ENCODE data around the gene GMPS. TPM values are rescaled to one million over a fixed set of nuclear protein-coding genes. Genes with fewer than 3 reads are reported as not detected.

Gene GMPS
- total and polyA plus RNA-seq, 10 of the 15 experiments (the other 5 are each of a cell fraction or from before 2014, with no cell fraction given) = 33.2 to 143 (median 79.0) TPM

DNA sequence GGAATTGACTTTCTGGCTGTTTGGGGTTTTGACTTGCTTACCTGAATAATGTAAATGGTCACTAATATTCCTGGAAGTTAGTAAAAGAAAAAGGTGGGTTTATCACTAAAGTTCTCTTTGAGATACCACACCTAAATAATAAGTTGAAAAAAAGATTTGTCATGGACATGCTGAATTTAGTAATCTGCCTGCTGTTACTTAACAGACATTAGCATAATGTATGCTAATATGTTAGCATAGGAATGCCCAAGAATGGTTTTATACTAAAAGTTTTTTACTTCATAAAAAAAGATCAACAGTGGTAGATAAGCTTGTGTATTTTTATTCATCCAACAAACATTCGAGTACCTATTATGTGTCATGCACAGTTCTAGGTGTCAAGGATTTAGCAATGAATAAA is 36.5 kb downstream of the GMPS start:
- ATAC-seq (no peak), DNase-seq (ENCODE audit: low read depth, low spot score) (no peak), FAIRE-seq (no peak)
- H3K4me1 ChIP-seq (ENCODE audit: control insufficient read depth, insufficient read depth, low read length) = no peaks in the 10 kb centered on the region
- ChIA-PET SMC1A (ENCODE audit: uncharacterized antibody, unreplicated experiment) (no interaction called here), RAD21 (ENCODE audit: unreplicated experiment) (no interaction called here), POLR2A (interaction anchor here (0.7 to 1.3 kb wide), 2 partner anchors 15 to 100 kb away, joined by 3 read pairs; no protein-coding TSS in a partner anchor), CTCF (interaction anchor here (0.7 kb wide), 1 partner anchor 12 kb away, joined by 3 read pairs; no protein-coding TSS in a partner anchor)
- no peak overlapping the region for H3K9ac ChIP-seq (ENCODE audit: control insufficient read depth, insufficient read depth, low read length)
- H4K20me1 ChIP-seq (ENCODE audit: control insufficient read depth, insufficient read depth) = no peaks in the 10 kb centered on the region
- H3K27ac ChIP-seq (ENCODE audit: control insufficient read depth, insufficient read depth) = no peak overlapping the region
- BruUV-seq (replicated peaks) = no TSS peak
- WGBS (ENCODE audit: insufficient coverage, insufficient replicate concordance, low lambda C conversion rate, missing lambda C conversion rate) = 93% methylated on average over 1 of the region's 1 CpG
- peaks cover 1 to 13% of the 10 kb centered on the region in 2 experiments for H3K36me3 ChIP-seq (ENCODE audit: control insufficient read depth in 2 of 2, insufficient read depth in 2 of 2, low read length in 1 of 2)
- in situ Hi-C loops (cut with MboI) = no loop called here
- no peak overlapping the region for H3K4me2 ChIP-seq (ENCODE audit: control insufficient read depth, insufficient read depth)
- intact Hi-C loops (cut with micrococcal nuclease; ENCODE audit: unreplicated experiment) = no loop called here
- H3K27me3 ChIP-seq (replicated peaks in 1 of 2; ENCODE audit: control insufficient read depth in 2 of 2, insufficient read depth in 2 of 2, low read length in 1 of 2) = no peaks in the 10 kb centered on the region
- no peaks in the 10 kb centered on the region for H3K79me2 ChIP-seq (ENCODE audit: control insufficient read depth, insufficient read depth, low read length)
- H2AFZ ChIP-seq (ENCODE audit: control insufficient read depth, low read depth, low read length) = no peak overlapping the region
- H3K4me3 ChIP-seq = no peak overlapping the region
- TF ChIP-seq, protein P1, sequence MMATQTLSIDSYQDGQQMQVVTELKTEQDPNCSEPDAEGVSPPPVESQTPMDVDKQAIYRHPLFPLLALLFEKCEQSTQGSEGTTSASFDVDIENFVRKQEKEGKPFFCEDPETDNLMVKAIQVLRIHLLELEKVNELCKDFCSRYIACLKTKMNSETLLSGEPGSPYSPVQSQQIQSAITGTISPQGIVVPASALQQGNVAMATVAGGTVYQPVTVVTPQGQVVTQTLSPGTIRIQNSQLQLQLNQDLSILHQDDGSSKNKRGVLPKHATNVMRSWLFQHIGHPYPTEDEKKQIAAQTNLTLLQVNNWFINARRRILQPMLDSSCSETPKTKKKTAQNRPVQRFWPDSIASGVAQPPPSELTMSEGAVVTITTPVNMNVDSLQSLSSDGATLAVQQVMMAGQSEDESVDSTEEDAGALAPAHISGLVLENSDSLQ (IDR thresholded peaks at IDR 0.05) = no peak
- TF ChIP-seq HDAC6 (IDR thresholded peaks at IDR 0.05; ENCODE audit: unreplicated experiment) (no peak), EED (IDR thresholded peaks at IDR 0.05; ENCODE audit: low read depth) (no peak), ZNF217 (IDR thresholded peaks at IDR 0.05) (no peak), ZNF622 (IDR thresholded peaks at IDR 0.05) (no peak), JUND (IDR thresholded peaks at IDR 0.05; ENCODE audit: low read depth, low read length) (no peak)
- TF ChIP-seq, protein P2, sequence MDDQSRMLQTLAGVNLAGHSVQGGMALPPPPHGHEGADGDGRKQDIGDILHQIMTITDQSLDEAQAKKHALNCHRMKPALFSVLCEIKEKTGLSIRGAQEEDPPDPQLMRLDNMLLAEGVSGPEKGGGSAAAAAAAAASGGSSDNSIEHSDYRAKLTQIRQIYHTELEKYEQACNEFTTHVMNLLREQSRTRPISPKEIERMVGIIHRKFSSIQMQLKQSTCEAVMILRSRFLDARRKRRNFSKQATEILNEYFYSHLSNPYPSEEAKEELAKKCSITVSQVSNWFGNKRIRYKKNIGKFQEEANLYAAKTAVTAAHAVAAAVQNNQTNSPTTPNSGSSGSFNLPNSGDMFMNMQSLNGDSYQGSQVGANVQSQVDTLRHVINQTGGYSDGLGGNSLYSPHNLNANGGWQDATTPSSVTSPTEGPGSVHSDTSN (IDR thresholded peaks at IDR 0.05; ENCODE audit: insufficient replicate concordance, low read depth, low read length) = no peak
- TF ChIP-seq, protein P3, sequence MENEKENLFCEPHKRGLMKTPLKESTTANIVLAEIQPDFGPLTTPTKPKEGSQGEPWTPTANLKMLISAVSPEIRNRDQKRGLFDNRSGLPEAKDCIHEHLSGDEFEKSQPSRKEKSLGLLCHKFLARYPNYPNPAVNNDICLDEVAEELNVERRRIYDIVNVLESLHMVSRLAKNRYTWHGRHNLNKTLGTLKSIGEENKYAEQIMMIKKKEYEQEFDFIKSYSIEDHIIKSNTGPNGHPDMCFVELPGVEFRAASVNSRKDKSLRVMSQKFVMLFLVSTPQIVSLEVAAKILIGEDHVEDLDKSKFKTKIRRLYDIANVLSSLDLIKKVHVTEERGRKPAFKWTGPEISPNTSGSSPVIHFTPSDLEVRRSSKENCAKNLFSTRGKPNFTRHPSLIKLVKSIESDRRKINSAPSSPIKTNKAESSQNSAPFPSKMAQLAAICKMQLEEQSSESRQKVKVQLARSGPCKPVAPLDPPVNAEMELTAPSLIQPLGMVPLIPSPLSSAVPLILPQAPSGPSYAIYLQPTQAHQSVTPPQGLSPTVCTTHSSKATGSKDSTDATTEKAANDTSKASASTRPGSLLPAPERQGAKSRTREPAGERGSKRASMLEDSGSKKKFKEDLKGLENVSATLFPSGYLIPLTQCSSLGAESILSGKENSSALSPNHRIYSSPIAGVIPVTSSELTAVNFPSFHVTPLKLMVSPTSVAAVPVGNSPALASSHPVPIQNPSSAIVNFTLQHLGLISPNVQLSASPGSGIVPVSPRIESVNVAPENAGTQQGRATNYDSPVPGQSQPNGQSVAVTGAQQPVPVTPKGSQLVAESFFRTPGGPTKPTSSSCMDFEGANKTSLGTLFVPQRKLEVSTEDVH (IDR thresholded peaks at IDR 0.05; ENCODE audit: low read depth, partially characterized antibody) = no peak
- H3K9me3 ChIP-seq (replicated peaks; ENCODE audit: control insufficient read depth, insufficient read depth, low read length) = no peaks in the 10 kb centered on the region

Measured in GM12878 (cell line).